Activated CD4-positive, alpha-beta memory T cell treated with anti-CD3 and anti-CD28 coated beads for 36 hours (primary cell): ENCODE data around the gene TBX20. TPM values are rescaled to one million over a fixed set of nuclear protein-coding genes. Genes with fewer than 3 reads are reported as not detected.
"Not testable (repeated sequence)": the region's sequence is repeated elsewhere in the genome, so short reads cannot be mapped to it uniquely, and the experiment has no call there.

Experiments
- CTCF ChIA-PET: fragments of 350-600 bp; sonication (Branson Sonifier 250); formaldehyde crosslinking; loops from one replicate; lab custom pipeline; 2021; ENCODE audit warnings: antibody characterized with exemption, inconsistent platforms; lab: Charles Lee
- POLR2A ChIA-PET: fragments of 350-600 bp; sonication (Branson Sonifier 250); formaldehyde crosslinking; loops from one replicate; lab custom pipeline; 2021; ENCODE audit warnings: antibody characterized with exemption; lab: Charles Lee
- DNase-seq: peaks from one replicate; pipeline ENCODE4 v3.0.0-alpha.2; 2020
- H3K27ac Mint-ChIP-seq: one replicate; pipeline ENCODE4 v1.8.0; 2021; ENCODE audit warnings: mixed read lengths
- H3K27me3 Mint-ChIP-seq: one replicate; pipeline ENCODE4 v1.8.0; 2021; ENCODE audit warnings: mixed read lengths
- H3K36me3 Mint-ChIP-seq: one replicate; pipeline ENCODE4 v1.8.0; 2021; ENCODE audit warnings: mixed read lengths
- H3K4me1 Mint-ChIP-seq: one replicate; pipeline ENCODE4 v1.8.0; 2021; ENCODE audit warnings: low read depth, mixed read lengths
- H3K4me3 Mint-ChIP-seq: one replicate; pipeline ENCODE4 v1.8.0; 2021; ENCODE audit warnings: mild to moderate bottlenecking, mixed read lengths
- H3K9me3 Mint-ChIP-seq: one replicate; pipeline ENCODE4 v1.8.0; 2021; ENCODE audit warnings: mixed read lengths
- intact Hi-C: fragments of 100-400 bp; cut with micrococcal nuclease; formaldehyde crosslinking; loops from one replicate; pipeline ENCODE4 v1.15.1; 2023
- total RNA-seq, 2 experiments: library from RNA; stranded (reverse); gene quantifications; one replicate each; pipeline ENCODE4 v1.2.3, GENCODE V29; 2021

TBX20 gene
- total RNA-seq, 2 experiments from 2014 or later: 0.15 TPM; not detected in 1

DNA sequence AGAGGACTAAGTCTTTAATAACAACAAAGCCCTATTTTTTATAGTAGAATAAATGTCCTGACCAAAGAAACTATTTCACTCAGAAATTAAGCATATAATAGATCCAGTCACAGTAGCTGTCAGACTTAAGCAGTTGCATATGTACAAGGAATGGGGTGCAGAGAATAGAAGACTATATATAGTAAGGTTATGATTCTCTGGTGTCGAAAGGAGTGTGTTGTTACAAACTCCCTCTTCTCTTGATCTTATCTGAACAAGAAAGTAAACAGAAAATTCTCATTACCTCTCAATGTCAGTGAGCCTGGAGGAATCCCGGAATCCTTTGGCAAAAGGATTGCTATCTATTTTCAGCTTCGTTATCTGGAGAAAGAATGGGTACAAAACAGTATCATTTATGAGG lies 22.7 kb downstream of the TBX20 start:
- H3K4me3 Mint-ChIP-seq, POLR2A ChIA-PET, H3K9me3 Mint-ChIP-seq, H3K36me3 Mint-ChIP-seq, H3K27ac Mint-ChIP-seq, H3K27me3 Mint-ChIP-seq, H3K4me1 Mint-ChIP-seq, intact Hi-C loops, DNase-seq, CTCF ChIA-PET: not testable (repeated sequence)

DNA sequence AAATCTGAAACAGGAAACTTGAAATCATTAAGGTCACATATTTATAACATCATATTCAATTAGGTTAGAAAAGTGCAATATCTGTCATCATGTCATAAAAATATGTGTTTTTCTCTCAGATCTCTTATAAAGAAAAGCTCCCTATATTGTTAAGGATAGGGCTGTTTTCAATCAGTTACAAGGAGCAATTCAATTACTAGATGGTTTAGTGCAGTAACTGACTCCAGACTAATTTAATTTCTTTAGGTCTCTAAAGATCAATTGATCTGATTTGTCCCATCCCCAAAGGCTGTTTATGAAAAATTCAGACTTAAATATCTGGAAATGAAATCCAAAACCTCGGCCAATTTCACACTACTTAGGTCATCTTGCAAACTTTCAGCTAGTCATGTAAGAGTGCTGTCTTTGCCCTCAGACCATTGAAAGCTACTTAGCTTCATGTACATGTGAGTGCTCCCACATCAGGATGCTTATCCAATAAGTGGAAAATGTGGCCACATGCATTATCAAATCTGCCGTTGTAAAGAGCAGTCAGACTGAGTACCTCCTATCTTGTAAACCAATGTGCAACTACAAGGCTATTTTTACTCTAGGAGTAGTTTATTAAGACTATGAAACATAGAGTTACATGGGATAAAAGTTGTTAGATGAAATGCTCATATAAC lies 24.7 kb downstream of the TBX20 start:
- H3K27me3 Mint-ChIP-seq, H3K27ac Mint-ChIP-seq, CTCF ChIA-PET, DNase-seq, intact Hi-C loops, POLR2A ChIA-PET, H3K9me3 Mint-ChIP-seq, H3K36me3 Mint-ChIP-seq, H3K4me3 Mint-ChIP-seq, H3K4me1 Mint-ChIP-seq: not testable (repeated sequence)

DNA sequence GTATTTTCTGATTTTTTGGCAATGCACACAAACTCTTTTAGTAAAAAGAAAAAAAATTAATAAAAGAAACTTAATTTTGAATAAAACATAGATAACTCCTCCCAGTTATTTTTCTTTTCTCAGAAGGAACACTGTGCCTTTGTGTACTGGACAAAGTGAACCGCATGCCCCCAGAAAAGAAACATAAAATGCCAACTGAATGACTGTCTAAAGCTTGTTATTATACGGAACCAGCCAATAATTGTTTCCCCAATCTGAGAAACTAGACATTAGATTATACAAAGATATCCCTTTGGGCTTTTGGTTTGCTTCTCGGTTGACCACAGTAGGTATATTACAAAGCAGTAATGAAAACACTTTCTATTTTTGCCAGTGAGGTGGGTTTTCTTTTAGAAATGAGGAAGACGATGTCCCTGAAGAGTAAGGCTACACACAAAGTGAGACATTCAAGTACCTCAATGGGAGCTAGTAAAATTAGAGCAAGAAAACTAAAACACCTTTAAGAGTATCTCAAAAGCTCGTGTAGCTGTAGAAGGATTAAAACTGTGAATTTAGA lies 25.3 kb downstream of the TBX20 start:
- H3K4me3 Mint-ChIP-seq, H3K27me3 Mint-ChIP-seq, POLR2A ChIA-PET, DNase-seq, H3K9me3 Mint-ChIP-seq, H3K27ac Mint-ChIP-seq, CTCF ChIA-PET, intact Hi-C loops, H3K4me1 Mint-ChIP-seq, H3K36me3 Mint-ChIP-seq: not testable (repeated sequence)

DNA sequence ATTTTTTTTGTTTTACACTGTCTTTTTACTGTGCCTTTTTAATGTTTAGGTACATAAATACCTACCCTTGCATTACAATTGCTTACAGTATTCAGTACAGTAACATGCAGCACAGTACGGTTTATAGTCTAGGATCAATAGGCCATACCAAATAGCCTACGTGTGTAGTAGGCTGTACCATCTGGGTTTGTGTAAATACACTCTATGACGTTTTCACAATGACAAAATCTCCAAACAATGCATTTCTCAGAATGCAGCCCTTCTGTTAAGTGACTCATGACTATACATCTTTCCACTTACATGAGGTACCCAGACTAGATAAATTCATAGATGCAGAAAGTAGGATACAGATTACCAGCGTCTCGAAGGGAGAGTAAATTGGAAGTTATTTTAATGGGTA lies 26.5 kb downstream of the TBX20 start:
- H3K4me1 Mint-ChIP-seq: not testable (repeated sequence)

DNA sequence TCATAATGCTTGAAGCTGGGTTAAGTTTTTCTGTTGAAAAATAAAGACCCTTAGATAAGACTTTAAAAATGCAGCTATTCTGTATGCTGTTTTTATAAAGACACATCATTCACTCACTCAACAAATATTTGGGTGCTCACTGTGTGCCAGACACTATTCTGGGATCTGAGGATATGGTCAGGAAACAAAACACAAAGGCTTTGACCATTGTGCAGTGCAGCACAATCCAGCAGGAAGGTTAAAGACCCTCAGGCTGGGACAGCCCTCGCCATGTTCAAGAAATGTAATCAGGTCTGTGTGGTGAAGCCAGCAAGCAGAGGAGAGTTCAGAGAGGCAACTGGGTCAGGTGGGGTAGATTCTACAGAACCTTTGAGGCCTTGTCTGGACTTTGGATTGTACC lies 31.5 kb downstream of the TBX20 start:
- POLR2A ChIA-PET, DNase-seq, CTCF ChIA-PET, H3K27ac Mint-ChIP-seq, intact Hi-C loops, H3K4me3 Mint-ChIP-seq, H3K9me3 Mint-ChIP-seq, H3K27me3 Mint-ChIP-seq, H3K4me1 Mint-ChIP-seq, H3K36me3 Mint-ChIP-seq: not testable (repeated sequence)

More for the DNA sequence above, 26.5 kb downstream of the TBX20 start:
- H3K36me3 Mint-ChIP-seq, DNase-seq, H3K9me3 Mint-ChIP-seq, H3K27ac Mint-ChIP-seq, H3K27me3 Mint-ChIP-seq, H3K4me3 Mint-ChIP-seq, POLR2A ChIA-PET, intact Hi-C loops: not testable (repeated sequence)
- CTCF ChIA-PET: interaction anchor here (0.7 kb wide), 1 partner anchor 198 kb away, joined by 3 read pairs; no protein-coding TSS in a partner anchor

DNA sequence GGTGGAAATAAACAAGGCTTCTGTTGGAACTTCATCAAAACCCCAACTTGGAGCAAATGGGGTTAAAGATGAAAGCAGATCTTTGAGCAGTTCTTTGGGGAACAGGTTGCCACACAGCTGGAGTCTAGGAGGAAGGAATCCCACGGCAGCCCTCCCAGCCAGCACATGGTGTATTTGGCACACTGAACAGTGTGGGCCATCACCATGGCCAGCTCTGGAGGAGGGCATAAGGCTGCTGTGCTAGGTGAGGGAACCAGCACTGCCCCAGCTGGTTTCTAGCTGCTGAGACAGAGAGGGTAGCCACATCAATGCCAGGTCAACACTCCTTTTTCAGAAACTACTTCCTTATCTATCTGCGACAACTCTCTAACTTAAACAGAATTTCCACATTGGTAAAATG lies 33.7 kb downstream of the TBX20 start:
- H3K27ac Mint-ChIP-seq, DNase-seq, intact Hi-C loops, CTCF ChIA-PET, H3K36me3 Mint-ChIP-seq, H3K4me1 Mint-ChIP-seq, POLR2A ChIA-PET, H3K4me3 Mint-ChIP-seq, H3K27me3 Mint-ChIP-seq, H3K9me3 Mint-ChIP-seq: not testable (repeated sequence)

DNA sequence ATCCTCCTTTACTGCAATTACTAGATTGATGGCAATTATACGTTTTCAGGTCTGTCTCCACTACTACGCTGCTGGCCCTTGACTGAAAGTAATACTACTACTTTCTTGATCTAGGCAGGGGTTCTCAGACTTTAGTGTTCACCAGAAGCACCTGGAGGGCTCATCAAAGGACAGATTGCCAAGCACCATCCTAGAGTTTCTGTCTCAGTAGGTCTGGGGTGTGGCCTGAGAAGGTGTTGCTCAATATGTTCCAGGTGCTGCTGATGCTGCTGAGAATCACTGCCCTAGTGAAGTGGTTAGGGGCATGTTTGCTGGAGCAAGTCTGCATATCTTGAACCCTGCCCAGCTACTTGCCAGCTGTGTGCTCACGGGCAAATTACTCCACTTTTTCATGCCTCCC lies 37.9 kb downstream of the TBX20 start:
- H3K4me3 Mint-ChIP-seq, H3K36me3 Mint-ChIP-seq, H3K27ac Mint-ChIP-seq, H3K4me1 Mint-ChIP-seq, H3K27me3 Mint-ChIP-seq, CTCF ChIA-PET, H3K9me3 Mint-ChIP-seq, DNase-seq, intact Hi-C loops, POLR2A ChIA-PET: not testable (repeated sequence)

DNA sequence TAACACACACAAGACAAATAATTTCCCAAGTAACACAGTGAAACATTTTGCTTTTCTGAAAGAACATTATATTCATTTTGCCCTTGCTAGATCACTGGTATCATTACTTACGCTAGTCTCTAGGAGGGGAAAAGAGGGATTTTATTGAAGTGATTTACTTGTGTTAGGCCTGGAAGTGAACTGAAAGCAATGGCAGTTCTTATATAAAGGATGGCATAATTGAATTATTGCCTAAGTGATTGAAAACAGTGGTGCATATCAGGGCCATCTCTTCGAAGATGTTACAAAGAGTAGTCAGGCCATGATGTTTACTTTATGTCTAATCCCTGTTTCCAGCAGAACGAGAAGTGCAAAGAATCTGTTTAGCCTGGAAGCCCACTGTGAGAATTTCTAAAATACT lies 38.8 kb downstream of the TBX20 start:
- intact Hi-C loops, DNase-seq, H3K27me3 Mint-ChIP-seq, POLR2A ChIA-PET, H3K9me3 Mint-ChIP-seq, H3K4me1 Mint-ChIP-seq, H3K27ac Mint-ChIP-seq, H3K36me3 Mint-ChIP-seq, H3K4me3 Mint-ChIP-seq, CTCF ChIA-PET: not testable (repeated sequence)

DNA sequence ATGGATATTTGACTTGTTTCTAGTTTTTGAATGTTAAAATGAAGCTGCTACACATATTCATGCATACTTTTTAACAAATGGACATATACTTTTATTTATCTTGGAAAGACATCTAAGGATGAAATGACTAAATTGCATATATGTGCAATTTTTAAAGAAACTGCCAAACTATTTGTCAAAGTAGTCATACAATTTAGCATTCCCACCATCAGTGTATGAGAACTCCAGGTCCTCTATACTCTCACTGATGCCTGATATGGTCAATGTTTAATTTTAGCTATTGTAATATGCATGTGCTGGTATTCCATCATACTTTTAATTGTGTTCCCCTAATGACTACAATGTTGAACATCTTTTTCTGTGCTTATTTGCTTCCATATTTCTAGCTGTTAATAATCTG lies 47.0 kb downstream of the TBX20 start:
- not testable (repeated sequence) for H3K27ac Mint-ChIP-seq

DNA sequence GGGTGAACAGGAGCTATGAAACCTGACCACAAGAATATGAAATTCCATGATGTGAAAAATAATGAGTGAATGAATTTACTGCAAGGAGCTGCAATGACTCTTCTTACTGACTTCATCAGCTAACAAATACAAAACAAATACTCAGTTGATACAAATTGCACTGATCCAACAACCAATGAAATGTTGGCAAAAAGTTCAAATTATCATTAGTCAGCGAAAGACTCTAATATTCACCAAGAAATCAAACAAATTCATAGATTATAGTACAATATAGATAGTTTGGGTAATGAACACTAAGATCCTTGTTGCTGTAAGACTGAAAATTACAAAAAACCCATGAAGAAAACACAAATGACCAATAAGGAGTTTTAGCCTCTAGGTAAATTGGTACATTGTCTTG lies 49.0 kb downstream of the TBX20 start:
- intact Hi-C loops, H3K4me1 Mint-ChIP-seq, H3K27me3 Mint-ChIP-seq, CTCF ChIA-PET, H3K9me3 Mint-ChIP-seq, DNase-seq, POLR2A ChIA-PET, H3K4me3 Mint-ChIP-seq, H3K36me3 Mint-ChIP-seq, H3K27ac Mint-ChIP-seq: not testable (repeated sequence)

More for the DNA sequence above, 47.0 kb downstream of the TBX20 start:
- H3K4me1 Mint-ChIP-seq, H3K4me3 Mint-ChIP-seq, H3K27me3 Mint-ChIP-seq, H3K9me3 Mint-ChIP-seq, intact Hi-C loops, DNase-seq, H3K36me3 Mint-ChIP-seq, CTCF ChIA-PET, POLR2A ChIA-PET: not testable (repeated sequence)

DNA sequence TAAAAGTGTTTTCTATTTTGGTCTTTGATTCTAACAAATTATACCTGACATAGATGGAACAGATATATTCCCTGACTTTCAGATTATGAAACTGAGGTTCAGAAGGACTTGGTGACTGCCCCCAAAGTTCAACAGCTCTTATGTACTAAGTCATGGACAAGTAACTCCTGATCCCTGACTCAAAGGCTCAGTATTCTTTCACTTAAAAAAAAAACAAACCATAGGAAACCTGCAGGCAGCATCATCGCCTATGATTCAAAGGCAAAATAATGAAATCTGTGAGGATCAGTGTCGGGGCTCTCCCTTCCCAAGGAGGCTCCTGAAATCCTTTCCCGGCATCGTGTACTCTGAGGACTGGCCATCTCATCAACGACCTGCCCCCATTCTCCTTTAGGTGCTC lies 49.9 kb downstream of the TBX20 start:
- H3K27me3 Mint-ChIP-seq, H3K27ac Mint-ChIP-seq, H3K36me3 Mint-ChIP-seq, CTCF ChIA-PET, DNase-seq, H3K9me3 Mint-ChIP-seq, H3K4me3 Mint-ChIP-seq, intact Hi-C loops, H3K4me1 Mint-ChIP-seq, POLR2A ChIA-PET: not testable (repeated sequence)

DNA sequence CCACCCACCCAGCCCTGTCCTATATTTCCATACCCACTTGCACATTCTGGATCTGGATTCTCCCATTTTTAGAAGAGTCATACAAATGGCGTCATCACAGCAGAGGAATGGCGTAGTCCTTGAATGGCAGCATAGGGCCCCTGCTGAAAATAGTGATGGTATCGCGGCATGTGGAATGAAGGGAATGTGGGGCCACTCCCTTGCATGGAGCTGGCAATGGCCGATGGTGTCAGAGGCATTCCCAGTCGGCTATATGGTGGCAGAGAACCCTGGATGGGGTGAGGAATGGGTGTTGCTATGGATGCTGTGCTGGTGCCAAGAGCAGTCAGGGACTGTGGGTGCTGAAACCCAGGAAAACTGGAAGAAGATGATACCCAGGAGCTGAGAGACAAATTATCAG lies 51.5 kb downstream of the TBX20 start:
- H3K27ac Mint-ChIP-seq, DNase-seq, H3K9me3 Mint-ChIP-seq, H3K4me3 Mint-ChIP-seq, H3K36me3 Mint-ChIP-seq, H3K27me3 Mint-ChIP-seq, H3K4me1 Mint-ChIP-seq, CTCF ChIA-PET, intact Hi-C loops, POLR2A ChIA-PET: not testable (repeated sequence)

DNA sequence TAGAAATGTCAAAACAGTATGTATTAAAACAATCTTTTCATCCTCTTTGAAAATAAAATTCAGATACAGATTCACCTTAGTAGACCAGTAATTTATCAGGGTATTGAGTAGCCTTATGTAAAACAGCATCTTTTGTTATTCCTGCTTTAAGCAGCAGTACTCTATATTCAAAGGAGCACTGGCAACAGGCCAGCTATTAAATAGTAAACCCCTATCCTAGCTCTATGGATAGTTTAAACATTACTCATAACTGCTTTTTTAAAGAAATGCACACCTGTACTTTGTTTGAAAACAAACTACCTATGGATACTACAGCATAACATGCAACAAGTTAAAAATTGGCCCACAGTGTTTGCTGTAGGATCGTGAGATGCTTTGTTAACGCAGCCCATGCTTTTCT lies 53.7 kb downstream of the TBX20 start:
- H3K9me3 Mint-ChIP-seq, DNase-seq, POLR2A ChIA-PET, H3K27me3 Mint-ChIP-seq, H3K27ac Mint-ChIP-seq, CTCF ChIA-PET, H3K4me1 Mint-ChIP-seq, H3K4me3 Mint-ChIP-seq, H3K36me3 Mint-ChIP-seq, intact Hi-C loops: not testable (repeated sequence)
